HepG2 (cell line): ENCODE measurements around the gene ASPHD1. TPM values are rescaled to one million over a fixed set of nuclear protein-coding genes. Genes with fewer than 3 reads are reported as not detected.

ENCODE experiments used
- ARHGAP35 ChIP-seq: sonication (generic); formaldehyde crosslinking; IDR thresholded peaks from 2 replicates; pipeline ENCODE4 v1.9.0; 2022; ENCODE audit warnings: mild to moderate bottlenecking, inconsistent platforms, moderate library complexity, missing genetic modification reagents, borderline replicate concordance
- CSRNP2 ChIP-seq: sonication (generic); formaldehyde crosslinking; conservative IDR thresholded peaks from 2 replicates; pipeline ENCODE4 v1.8.0; 2022; ENCODE audit warnings: low read depth, missing genetic modification reagents
- GATA4 ChIP-seq: sonication (generic); IDR thresholded peaks from 2 replicates; pipeline ENCODE4 v1.6.1; 2016; ENCODE audit warnings: antibody characterized with exemption, low read depth, borderline replicate concordance
- HDAC1 ChIP-seq: sonication (generic); formaldehyde crosslinking; IDR thresholded peaks from 2 replicates; pipeline ENCODE4 v1.5.1; 2020; ENCODE audit warnings: mild to moderate bottlenecking, missing genetic modification reagents
- HNRNPK ChIP-seq: fragments of 200-400 bp; formaldehyde crosslinking; IDR thresholded peaks from 2 replicates; pipeline ENCODE4 v1.6.1; 2018; ENCODE audit warnings: low read length, low read depth, moderate library complexity, mild to moderate bottlenecking; ENCODE audit not compliant: poor library complexity, severe bottlenecking
- IKZF5 ChIP-seq: IDR thresholded peaks from 2 replicates; pipeline ENCODE4 v1.6.1; 2018; ENCODE audit warnings: missing genetic modification reagents, mild to moderate bottlenecking, missing compliant biosample characterization
- KDM6A ChIP-seq: IDR thresholded peaks from 2 replicates; pipeline ENCODE4 v1.6.1; 2016; ENCODE audit warnings: low read depth
- MXD1 ChIP-seq: sonication (generic); formaldehyde crosslinking; IDR thresholded peaks from 2 replicates; pipeline ENCODE4 v1.4.0; 2020; ENCODE audit warnings: mild to moderate bottlenecking, missing genetic modification reagents
- NR1H2 ChIP-seq: sonication (generic); formaldehyde crosslinking; IDR thresholded peaks from 2 replicates; pipeline ENCODE4 v1.8.1; 2022; ENCODE audit warnings: low read depth, missing genetic modification reagents, borderline replicate concordance
- NRL ChIP-seq: sonication (generic); formaldehyde crosslinking; IDR thresholded peaks from 2 replicates; pipeline ENCODE4 v1.5.0; 2020; ENCODE audit warnings: missing genetic modification reagents, mild to moderate bottlenecking, moderate library complexity, borderline replicate concordance
- PRDM4 ChIP-seq: sonication (generic); formaldehyde crosslinking; IDR thresholded peaks from 2 replicates; pipeline ENCODE4 v1.9.0; 2021; ENCODE audit warnings: missing genetic modification reagents, borderline replicate concordance
- SP140L ChIP-seq: sonication (generic); formaldehyde crosslinking; IDR thresholded peaks from 2 replicates; pipeline ENCODE4 v1.4.0; 2020; ENCODE audit warnings: missing genetic modification reagents, borderline replicate concordance
- ZBTB20 ChIP-seq: sonication (generic); formaldehyde crosslinking; IDR thresholded peaks from 2 replicates; pipeline ENCODE4 v1.8.1; 2023; ENCODE audit warnings: missing genetic modification reagents, low read depth, mild to moderate bottlenecking, borderline replicate concordance
- ZNF207 ChIP-seq: fragments of 450-650 bp; IDR thresholded peaks from 2 replicates; pipeline ENCODE4 v1.6.1; 2016; ENCODE audit warnings: antibody characterized with exemption, borderline replicate concordance
- ZNF30 ChIP-seq: sonication (generic); formaldehyde crosslinking; IDR thresholded peaks from 2 replicates; pipeline ENCODE4 v1.5.0; 2020; ENCODE audit warnings: mild to moderate bottlenecking, missing genetic modification reagents
- ZNF788 ChIP-seq: sonication (generic); formaldehyde crosslinking; IDR thresholded peaks from 2 replicates; pipeline ENCODE4 v1.5.0; 2020; ENCODE audit warnings: mild to moderate bottlenecking, missing genetic modification reagents, borderline replicate concordance
- ZSCAN9 ChIP-seq: IDR thresholded peaks from 2 replicates; pipeline ENCODE4 v1.6.1; 2016; ENCODE audit warnings: borderline replicate concordance
- polyA plus RNA-seq, 8 experiments: library from polyadenylated mRNA; depleted of rRNA in 3 of 8; stranded (reverse) in 7 of 8; unstranded in 1 of 8; fragments of >200 nt; fragmentation: Illumina TruSeq in 4 of 8; extraction: Trizol in 4 of 8; gene quantifications; 2 replicates each; pipeline versions ENCODE4 v1.2.1 to v1.2.3, GENCODE V29; 2011 to 2016; ENCODE audit warnings: low read depth in 4 of 8, missing spikeins in 1 of 8, mixed read lengths in 1 of 8; ENCODE audit not compliant: insufficient read depth in 1 of 8
- total RNA-seq, 5 experiments: library from RNA; depleted of rRNA; stranded (reverse); fragments of >200 nt; fragmentation: Illumina TruSeq; extraction: Trizol; gene quantifications; 2 replicates each; pipeline ENCODE4 v1.2.3, GENCODE V29; 2016; ENCODE audit warnings: low read depth in 1 of 5
- TF ChIP-seq, protein P1 (sequence below): sonication (generic); formaldehyde crosslinking; IDR thresholded peaks from 2 replicates; pipeline ENCODE4 v1.9.0; 2022; ENCODE audit warnings: low read depth, missing genetic modification reagents
- TF ChIP-seq, protein P2 (sequence below): sonication (generic); formaldehyde crosslinking; IDR thresholded peaks from 2 replicates; pipeline ENCODE4 v1.8.1; 2022; ENCODE audit warnings: mild to moderate bottlenecking, missing genetic modification reagents

ASPHD1 gene
- total and polyA plus RNA-seq, 2 of the 13 experiments (the other 11 are each of a cell fraction or from before 2014, with no cell fraction given), result 13.1 to 19.7 TPM

DNA sequence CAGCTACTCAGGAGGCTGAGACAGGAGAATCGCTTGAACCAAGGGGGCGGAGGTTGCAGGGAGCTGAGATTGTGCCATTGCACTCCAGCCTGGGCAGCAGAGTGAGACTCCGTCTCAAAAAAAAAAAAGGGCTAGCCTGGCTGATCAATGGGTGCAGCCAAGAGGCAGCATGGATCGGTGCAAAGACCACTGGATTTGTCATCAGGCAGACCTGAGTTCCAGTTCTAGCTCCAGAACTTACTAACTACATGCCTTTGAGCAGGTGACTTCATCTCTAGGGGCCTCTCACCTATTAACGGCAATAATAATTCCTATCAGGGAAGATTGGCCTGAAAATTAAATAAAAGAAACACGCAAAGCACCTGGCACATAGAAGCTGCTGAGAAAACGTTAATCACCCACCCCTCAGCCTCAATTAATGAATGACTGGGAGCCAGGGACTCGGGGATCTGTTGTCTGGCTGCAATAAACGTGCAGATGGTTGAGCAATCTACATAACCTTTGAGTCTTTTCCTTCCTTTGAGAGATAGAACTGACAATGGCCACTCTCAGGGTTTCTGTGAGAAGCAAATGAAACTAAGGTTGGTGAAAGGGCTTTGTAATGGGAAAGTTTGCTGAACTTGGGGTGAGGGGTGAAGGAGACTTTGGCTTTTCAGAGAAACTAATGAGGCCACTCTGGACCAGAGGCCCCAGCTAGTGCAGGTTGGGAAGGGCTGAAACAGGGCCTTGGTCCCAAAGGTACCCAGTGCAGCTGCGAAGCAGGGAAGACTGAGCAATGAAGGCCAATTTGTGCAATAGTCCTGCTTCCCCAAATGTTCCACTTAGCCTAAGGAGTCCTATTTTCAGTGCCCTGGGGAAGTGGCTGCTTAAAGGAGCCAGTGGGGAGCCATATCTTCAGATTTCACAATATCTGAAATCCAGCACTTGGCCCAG is 8.5 kb upstream of the ASPHD1 start (continued):
- no peak for TF ChIP-seq PRDM4 (CRISPR knock-in tag)
- TF ChIP-seq, protein P1, sequence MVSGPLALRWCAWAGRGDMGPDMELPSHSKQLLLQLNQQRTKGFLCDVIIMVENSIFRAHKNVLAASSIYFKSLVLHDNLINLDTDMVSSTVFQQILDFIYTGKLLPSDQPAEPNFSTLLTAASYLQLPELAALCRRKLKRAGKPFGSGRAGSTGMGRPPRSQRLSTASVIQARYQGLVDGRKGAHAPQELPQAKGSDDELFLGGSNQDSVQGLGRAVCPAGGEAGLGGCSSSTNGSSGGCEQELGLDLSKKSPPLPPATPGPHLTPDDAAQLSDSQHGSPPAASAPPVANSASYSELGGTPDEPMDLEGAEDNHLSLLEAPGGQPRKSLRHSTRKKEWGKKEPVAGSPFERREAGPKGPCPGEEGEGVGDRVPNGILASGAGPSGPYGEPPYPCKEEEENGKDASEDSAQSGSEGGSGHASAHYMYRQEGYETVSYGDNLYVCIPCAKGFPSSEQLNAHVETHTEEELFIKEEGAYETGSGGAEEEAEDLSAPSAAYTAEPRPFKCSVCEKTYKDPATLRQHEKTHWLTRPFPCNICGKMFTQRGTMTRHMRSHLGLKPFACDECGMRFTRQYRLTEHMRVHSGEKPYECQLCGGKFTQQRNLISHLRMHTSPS (CRISPR knock-in tag), result no peak
- TF ChIP-seq CSRNP2 (CRISPR knock-in tag), result no peak
- no peak for TF ChIP-seq ARHGAP35 (CRISPR knock-in tag)
- TF ChIP-seq ZNF207, result no peak
- TF ChIP-seq NRL (CRISPR knock-in tag), result no peak
- TF ChIP-seq ZNF788 (CRISPR knock-in tag), result peak; percentile 31; the same call in 1 of the 2 replicates
- TF ChIP-seq ZNF30 (CRISPR knock-in tag), result no peak
- TF ChIP-seq SP140L (CRISPR knock-in tag), result no peak
- TF ChIP-seq IKZF5 (CRISPR knock-in tag), result no peak; the same call in 1 of the 2 replicates
- no peak for TF ChIP-seq HNRNPK
- no peak for TF ChIP-seq ZBTB20 (CRISPR knock-in tag)
- TF ChIP-seq KDM6A, result peak; percentile 60; the same call in 1 of the 2 replicates
- TF ChIP-seq HDAC1 (CRISPR knock-in tag), result peak; percentile 46; the same call in 1 of the 2 replicates
- no peak for TF ChIP-seq GATA4
- TF ChIP-seq, protein P2, sequence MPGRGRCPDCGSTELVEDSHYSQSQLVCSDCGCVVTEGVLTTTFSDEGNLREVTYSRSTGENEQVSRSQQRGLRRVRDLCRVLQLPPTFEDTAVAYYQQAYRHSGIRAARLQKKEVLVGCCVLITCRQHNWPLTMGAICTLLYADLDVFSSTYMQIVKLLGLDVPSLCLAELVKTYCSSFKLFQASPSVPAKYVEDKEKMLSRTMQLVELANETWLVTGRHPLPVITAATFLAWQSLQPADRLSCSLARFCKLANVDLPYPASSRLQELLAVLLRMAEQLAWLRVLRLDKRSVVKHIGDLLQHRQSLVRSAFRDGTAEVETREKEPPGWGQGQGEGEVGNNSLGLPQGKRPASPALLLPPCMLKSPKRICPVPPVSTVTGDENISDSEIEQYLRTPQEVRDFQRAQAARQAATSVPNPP, result no peak
- peak; percentile 84 for TF ChIP-seq ZSCAN9 (CRISPR knock-in tag)
- no peak for TF ChIP-seq NR1H2 (CRISPR knock-in tag)
- TF ChIP-seq MXD1, result no peak
